Muscle of leg (tissue), 11 donors: ENCODE measurements around the gene ADGRL3. TPM values are rescaled to one million over a fixed set of nuclear protein-coding genes. Genes with fewer than 3 reads are reported as not detected.

Source experiments
- DNase-seq: peaks from one replicate; pipeline ENCODE4 v3.0.0; 2013
- H3K27ac ChIP-seq: one replicate; pipeline ENCODE4 v1.5.1; 2013; ENCODE audit warnings: mild to moderate bottlenecking, low read length, control low read depth
- H3K27me3 ChIP-seq: one replicate; pipeline ENCODE4 v1.6.1; 2013; ENCODE audit warnings: low read length; ENCODE audit not compliant: control insufficient read depth, insufficient read depth
- H3K36me3 ChIP-seq: one replicate; pipeline ENCODE4 v1.6.1; 2013; ENCODE audit warnings: low read length; ENCODE audit not compliant: control insufficient read depth, insufficient read depth
- H3K4me1 ChIP-seq: one replicate; pipeline ENCODE4 v1.6.1; 2013; ENCODE audit warnings: low read length; ENCODE audit not compliant: control insufficient read depth, insufficient read depth
- H3K4me3 ChIP-seq: one replicate; pipeline ENCODE4 v1.5.1; 2013; ENCODE audit warnings: low read length, control low read depth
- H3K9me3 ChIP-seq: replicated peaks from 2 replicates; pipeline ENCODE4 v1.6.1; 2013; ENCODE audit warnings: low read depth, low read length; ENCODE audit not compliant: control insufficient read depth
- WGBS: methylation state at CpG from one replicate; pipeline ENCODE4 v1.1.5; 2013; ENCODE audit warnings: missing lambda C conversion rate; ENCODE audit not compliant: insufficient coverage; 5-methylcytosine and 5-hydroxymethylcytosine counted together
- polyA plus RNA-seq, 8 donors: library from polyadenylated mRNA; unstranded; fragments of 120-200 nt; gene quantifications; one replicate each; pipeline versions ENCODE4 v1.2.1 to v1.2.3, GENCODE V29; 2013; ENCODE audit warnings: inconsistent platforms in 1 of 8, low replicate concordance in 1 of 8; ENCODE audit not compliant: insufficient read length in 8 of 8, insufficient read depth in 1 of 8
- total RNA-seq: library from RNA; stranded (reverse); fragments of 120-200 nt; gene quantifications from one replicate; pipeline ENCODE4 v1.2.4, GENCODE V29; 2013

ADGRL3 gene
- total and polyA plus RNA-seq, 9 donors, result 11.8 to 40.7 (median 24.8) TPM

DNA sequence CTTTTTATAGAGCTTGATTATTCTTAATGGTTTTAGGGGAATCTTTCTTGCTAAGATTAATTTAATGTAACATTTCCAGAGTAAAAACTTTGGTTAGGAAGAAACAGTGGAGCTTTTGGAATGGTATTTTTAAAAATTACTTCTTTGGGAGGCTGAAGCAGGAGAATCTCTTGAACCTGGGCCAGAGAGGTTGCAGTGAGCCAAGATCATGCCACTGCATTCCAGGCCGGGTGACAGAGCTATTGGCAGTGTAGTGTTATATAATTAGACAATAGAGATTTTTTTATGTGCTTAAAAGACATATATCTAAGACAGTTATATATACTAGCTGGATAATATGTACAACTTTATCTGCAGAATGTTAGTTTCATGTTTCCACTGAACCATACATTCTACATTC is 585.6 kb downstream of the ADGRL3 start:
- no peak for DNase-seq
- peaks cover 2% of the 10 kb centered on the region for H3K4me1 ChIP-seq
- H3K4me3 ChIP-seq, result no peak overlapping the region
- H3K27me3 ChIP-seq, result no peaks in the 10 kb centered on the region
- H3K36me3 ChIP-seq, result no peaks in the 10 kb centered on the region
- no peak overlapping the region for H3K27ac ChIP-seq
- WGBS, result no CpG with 5 or more reads among the region's 1 CpG
- no peaks in the 10 kb centered on the region for H3K9me3 ChIP-seq

DNA sequence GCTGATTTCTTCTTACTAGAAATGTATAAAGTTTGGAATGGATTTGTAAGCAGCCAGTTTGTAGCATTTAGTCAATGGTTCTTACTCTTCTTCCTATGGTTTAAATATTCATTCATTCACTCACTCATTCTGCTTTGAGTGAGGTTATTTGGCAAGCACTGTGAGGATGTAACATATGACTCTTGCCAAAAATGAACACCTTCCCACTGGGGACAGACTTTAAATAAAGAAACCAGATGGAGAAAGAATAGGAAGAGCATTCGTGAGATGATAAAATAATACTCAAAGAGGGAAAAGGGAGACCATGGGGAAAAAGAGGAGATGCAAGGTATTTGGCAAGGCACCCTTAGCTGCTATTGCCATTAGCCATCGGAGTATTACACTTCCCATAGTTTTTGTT is 586.1 kb downstream of the ADGRL3 start:
- DNase-seq, result peak; percentile 84
- Histone ChIP-seq H3K27ac (no peak overlapping the region), H3K36me3 (no peaks in the 10 kb centered on the region), H3K9me3 (no peaks in the 10 kb centered on the region), H3K4me1 (peaks cover 2% of the 10 kb centered on the region), H3K27me3 (no peaks in the 10 kb centered on the region), H3K4me3 (no peak overlapping the region)
- no CpG with 5 or more reads among the region's 2 CpGs for WGBS

DNA sequence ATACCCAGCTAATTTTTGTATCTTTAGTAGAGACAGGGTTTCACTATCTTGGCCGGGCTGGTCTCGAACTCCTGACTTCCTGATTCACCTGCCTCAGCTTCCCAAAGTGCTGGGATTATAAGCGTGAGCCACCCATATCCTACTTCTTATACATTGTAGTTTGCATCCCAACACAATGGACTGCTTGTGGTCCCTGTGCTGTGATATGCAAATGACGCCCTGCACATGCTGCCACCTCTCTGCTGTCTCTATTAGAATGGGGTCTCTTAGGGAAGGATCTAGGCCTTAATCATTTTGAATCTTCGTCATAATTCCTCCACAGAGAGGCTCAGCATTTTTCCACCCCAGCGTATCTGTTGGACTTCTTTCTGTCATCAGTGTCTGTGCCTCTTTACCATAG is 595.9 kb downstream of the ADGRL3 start:
- Histone ChIP-seq H3K4me3 (no peak overlapping the region), H3K27me3 (no peaks in the 10 kb centered on the region), H3K9me3 (peaks cover 2% of the 10 kb centered on the region), H3K27ac (no peak overlapping the region), H3K36me3 (no peaks in the 10 kb centered on the region), H3K4me1 (no peaks in the 10 kb centered on the region)
- no peak for DNase-seq
- WGBS, result no CpG with 5 or more reads among the region's 6 CpGs

DNA sequence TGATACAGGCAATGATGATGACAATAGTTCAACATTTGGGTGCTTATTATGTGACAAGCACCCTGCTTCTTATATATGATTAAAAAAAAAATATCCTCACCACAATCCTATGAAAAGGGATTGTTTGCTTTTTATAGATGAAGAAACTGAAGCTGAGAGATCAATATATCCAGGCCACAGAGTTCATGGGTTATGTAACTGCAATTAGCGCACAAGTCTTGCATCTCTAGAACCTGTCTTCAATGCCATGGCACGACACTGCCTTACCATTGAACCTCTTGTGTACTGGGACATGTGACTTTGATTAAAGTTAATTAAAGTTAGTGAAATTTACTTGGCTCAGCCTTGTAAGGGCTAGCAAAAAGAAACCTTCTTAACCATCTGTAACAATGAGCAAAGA is 599.7 kb downstream of the ADGRL3 start:
- H3K27me3 ChIP-seq, result no peaks in the 10 kb centered on the region
- no peaks in the 10 kb centered on the region for H3K4me1 ChIP-seq
- no peak for DNase-seq
- no peak overlapping the region for H3K27ac ChIP-seq
- H3K9me3 ChIP-seq, result no peaks in the 10 kb centered on the region
- WGBS, result no CpG with 5 or more reads among the region's 2 CpGs
- no peak overlapping the region for H3K4me3 ChIP-seq
- H3K36me3 ChIP-seq, result no peaks in the 10 kb centered on the region

DNA sequence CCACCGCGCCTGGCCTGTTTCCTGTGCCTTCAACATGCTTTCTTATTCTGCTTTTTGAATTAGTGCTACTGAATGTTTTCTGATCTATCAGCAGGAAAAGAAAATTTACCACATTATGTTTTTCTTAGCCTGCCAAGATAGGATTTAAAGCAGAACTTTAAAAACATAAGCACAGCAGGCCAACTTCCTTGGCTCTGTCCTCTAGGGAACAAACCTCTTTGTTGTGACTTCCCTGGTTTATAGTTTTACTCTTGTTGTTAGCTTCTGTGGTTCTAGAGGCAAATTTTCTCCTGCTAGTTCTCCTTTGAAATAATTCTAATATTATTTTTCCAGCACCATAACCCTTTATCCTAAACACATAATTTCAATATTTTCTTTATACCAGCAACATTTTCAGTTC is 605.1 kb downstream of the ADGRL3 start:
- WGBS, result no CpG with 5 or more reads among the region's 2 CpGs
- Histone ChIP-seq H3K4me1 (no peaks in the 10 kb centered on the region), H3K27me3 (no peaks in the 10 kb centered on the region), H3K9me3 (no peaks in the 10 kb centered on the region), H3K4me3 (no peak overlapping the region), H3K27ac (no peak overlapping the region), H3K36me3 (no peaks in the 10 kb centered on the region)
- DNase-seq, result peak; percentile 18

DNA sequence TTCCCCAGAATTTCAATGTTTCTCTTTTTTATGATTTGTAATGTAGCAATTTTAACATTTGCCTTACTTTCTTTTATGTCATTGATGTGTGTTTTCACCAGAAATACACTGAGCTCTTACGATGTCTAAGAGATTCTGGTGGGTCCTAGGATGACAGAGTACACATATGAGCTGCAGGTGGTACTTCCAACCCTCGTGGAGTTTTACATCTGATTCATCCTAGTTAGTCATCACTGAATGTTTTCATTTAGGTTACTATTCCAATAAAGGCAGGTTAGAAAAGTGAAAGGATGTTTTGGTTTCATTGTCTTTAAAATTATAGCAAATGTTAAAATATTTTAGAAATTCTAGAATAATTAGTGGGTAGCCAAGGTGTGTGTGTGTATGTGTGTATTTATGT is 605.9 kb downstream of the ADGRL3 start:
- Histone ChIP-seq H3K27ac (no peak overlapping the region), H3K36me3 (no peaks in the 10 kb centered on the region), H3K27me3 (no peaks in the 10 kb centered on the region), H3K4me3 (no peak overlapping the region), H3K4me1 (no peaks in the 10 kb centered on the region), H3K9me3 (no peaks in the 10 kb centered on the region)
- no peak for DNase-seq
- no CpG with 5 or more reads among the region's 2 CpGs for whole genome bisulfite sequencing

DNA sequence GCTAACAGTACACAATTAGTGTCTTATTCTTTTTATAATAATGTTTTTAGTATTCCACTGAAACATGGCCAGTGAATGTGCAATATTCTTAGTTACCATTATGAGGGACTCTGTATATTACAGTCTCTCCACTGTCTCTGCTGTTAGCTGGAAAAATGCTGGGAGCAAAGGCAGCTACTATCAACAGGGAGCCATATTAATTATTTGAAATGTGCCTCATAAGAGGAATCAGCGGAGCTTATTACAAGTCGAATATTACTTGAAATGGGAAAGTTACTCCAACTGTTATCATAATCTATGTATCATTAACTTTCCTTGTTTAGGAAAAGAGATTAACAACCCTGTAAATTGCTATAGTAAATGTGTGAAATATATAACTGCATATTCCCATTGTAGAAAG is 612.0 kb downstream of the ADGRL3 start:
- peaks cover 5% of the 10 kb centered on the region for H3K9me3 ChIP-seq
- no CpG with 5 or more reads among the region's 2 CpGs for WGBS
- peaks cover 5% of the 10 kb centered on the region for H3K36me3 ChIP-seq
- DNase-seq, result no peak
- no peaks in the 10 kb centered on the region for H3K4me1 ChIP-seq
- no peak overlapping the region for H3K4me3 ChIP-seq
- H3K27ac ChIP-seq, result no peak overlapping the region
- no peaks in the 10 kb centered on the region for H3K27me3 ChIP-seq

DNA sequence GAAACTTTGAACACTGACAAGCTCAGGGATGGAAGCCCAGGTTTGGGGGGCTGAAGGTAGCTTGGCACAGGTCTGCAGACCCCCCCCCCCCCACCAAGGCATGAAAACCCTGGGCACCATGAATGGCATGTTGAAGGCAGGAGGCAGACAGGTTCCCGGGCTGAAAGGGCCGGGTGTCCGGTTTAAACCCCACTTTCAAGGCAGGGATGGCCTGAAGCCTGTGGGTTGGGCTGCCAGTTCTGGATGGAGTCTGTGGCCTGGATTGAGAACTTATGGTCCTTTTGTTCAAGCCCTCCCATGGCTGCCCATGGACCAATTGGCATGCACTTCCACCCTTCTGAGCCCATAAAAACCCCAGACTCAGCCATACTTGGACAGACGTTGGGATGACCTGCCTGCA is 616.9 kb downstream of the ADGRL3 start:
- DNase-seq, result no peak
- Histone ChIP-seq H3K4me3 (no peak overlapping the region), H3K27me3 (no peaks in the 10 kb centered on the region), H3K36me3 (peaks cover 5% of the 10 kb centered on the region), H3K27ac (no peak overlapping the region), H3K9me3 (peaks cover 9% of the 10 kb centered on the region), H3K4me1 (no peaks in the 10 kb centered on the region)
- WGBS, result 96% methylated on average over 4 of the region's 4 CpGs

DNA sequence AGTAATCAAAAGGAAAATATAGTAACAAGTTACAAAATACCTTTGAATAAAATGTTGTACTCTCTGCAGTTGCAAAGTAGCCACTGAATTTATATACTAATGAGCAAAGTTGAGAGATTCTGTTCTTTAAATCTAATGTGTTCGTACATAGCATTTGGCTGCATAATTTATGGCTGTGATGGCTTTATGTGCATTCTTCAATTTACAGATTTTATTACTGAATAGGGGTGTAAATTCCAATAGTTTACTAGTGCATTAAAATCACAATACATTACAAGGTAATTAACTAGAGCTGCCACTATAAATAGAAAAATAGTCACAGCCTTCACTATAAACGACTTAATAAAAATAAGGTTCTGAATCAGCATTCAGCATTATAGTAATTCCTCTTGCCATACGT is 620.0 kb downstream of the ADGRL3 start:
- Histone ChIP-seq H3K9me3 (peaks cover 9% of the 10 kb centered on the region), H3K4me1 (no peaks in the 10 kb centered on the region), H3K27me3 (no peaks in the 10 kb centered on the region), H3K36me3 (peaks cover 5% of the 10 kb centered on the region), H3K4me3 (no peak overlapping the region), H3K27ac (no peak overlapping the region)
- no peak for DNase-seq
- no CpG with 5 or more reads among the region's 3 CpGs for WGBS

DNA sequence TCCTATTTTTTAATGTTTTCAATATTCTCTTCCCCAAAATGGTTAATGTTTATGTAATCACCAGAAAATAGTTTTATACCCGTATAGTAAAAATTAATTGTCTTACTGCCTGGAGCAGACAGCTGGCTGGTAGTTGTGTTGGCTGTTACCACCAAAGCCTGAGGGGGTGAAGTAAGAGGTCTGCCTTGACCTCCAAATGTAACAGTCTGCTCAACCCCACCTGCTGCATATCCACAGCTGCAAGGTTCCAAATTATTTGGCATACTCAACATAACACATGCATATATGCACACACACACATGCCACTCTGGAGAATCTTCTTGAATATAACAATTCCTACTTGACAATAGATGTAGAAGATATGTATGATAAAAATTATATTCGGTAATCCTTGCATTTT is 624.3 kb downstream of the ADGRL3 start:
- Histone ChIP-seq H3K36me3 (no peaks in the 10 kb centered on the region), H3K4me3 (no peak overlapping the region), H3K27me3 (no peaks in the 10 kb centered on the region), H3K4me1 (peaks cover 2% of the 10 kb centered on the region), H3K9me3 (no peaks in the 10 kb centered on the region), H3K27ac (no peak overlapping the region)
- peak; percentile 72 for DNase-seq
- WGBS, result no CpG with 5 or more reads among the region's 2 CpGs

DNA sequence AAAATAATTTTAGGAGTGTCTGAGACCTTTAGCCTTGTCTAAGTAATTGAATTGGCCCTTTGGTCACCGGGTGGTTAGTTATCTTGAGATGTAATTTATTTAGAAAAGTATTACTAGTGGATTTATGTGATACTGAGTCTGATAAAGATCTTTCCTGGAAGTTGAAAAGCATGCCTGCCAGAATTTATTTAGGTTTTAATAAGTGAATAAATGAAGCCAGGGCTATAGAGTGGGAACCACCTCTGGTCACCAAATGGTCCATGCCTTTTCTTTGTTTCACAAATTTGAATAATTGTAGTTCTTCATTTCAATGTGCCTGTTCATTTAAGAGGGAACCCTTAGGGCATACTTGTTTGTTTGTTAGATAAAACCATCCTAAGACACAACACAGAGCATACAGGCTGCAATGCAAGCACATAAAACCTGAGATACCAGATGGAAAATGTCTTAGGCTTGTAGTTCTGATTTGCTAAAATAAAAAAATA is 627.8 kb downstream of the ADGRL3 start:
- no peaks in the 10 kb centered on the region for H3K27me3 ChIP-seq
- H3K9me3 ChIP-seq, result no peaks in the 10 kb centered on the region
- no peak for DNase-seq
- H3K27ac ChIP-seq, result no peak overlapping the region
- no peaks in the 10 kb centered on the region for H3K36me3 ChIP-seq
- H3K4me3 ChIP-seq, result no peak overlapping the region
- 13% methylated on average over 1 of the region's 1 CpG for WGBS
- peaks cover 2% of the 10 kb centered on the region for H3K4me1 ChIP-seq
